HG03342 (cell line): ENCODE measurements around the gene SWSAP1.
"Not testable (repeated sequence)": the region's sequence is repeated elsewhere in the genome, so short reads cannot be mapped to it uniquely, and the experiment has no call there.

ENCODE experiments used
- ATAC-seq: cut with Tn5 transposase; IDR thresholded peaks from one replicate; pipeline ENCODE4 v1.9.1; 2021; ENCODE audit warnings: mild to moderate bottlenecking, moderate library complexity; ENCODE audit not compliant: unreplicated experiment

Gene SWSAP1

GRCh38 chr19:11374433-11375142 is at the start of gene SWSAP1:
Gene SWSAP1 (plus strand): TSS chr19:11374666. CDS start chr19:11374681, 15 bp downstream.
- ATAC-seq: peak; percentile 91

GRCh38 chr19:11324748-11325389 is 49.6 kb upstream of the SWSAP1 start:
- no peak for ATAC-seq

- no peak for ATAC-seq
Measured at GRCh38 chr19:11325544-11325943, 48.9 kb upstream of the SWSAP1 start.

- no peak for ATAC-seq
Measured at GRCh38 chr19:11330127-11330526, 44.3 kb upstream of the SWSAP1 start.

- no peak for ATAC-seq
Measured at GRCh38 chr19:11331502-11331901, 43.0 kb upstream of the SWSAP1 start.

- ATAC-seq: no peak
Measured at GRCh38 chr19:11332822-11333221, 41.6 kb upstream of the SWSAP1 start.

GRCh38 chr19:11333838-11334237 is 40.6 kb upstream of the SWSAP1 start:
- not testable (repeated sequence) for ATAC-seq

- no peak for ATAC-seq
Measured at GRCh38 chr19:11335449-11336146, 38.9 kb upstream of the SWSAP1 start.

GRCh38 chr19:11337080-11337479 is 37.4 kb upstream of the SWSAP1 start:
- no peak for ATAC-seq

GRCh38 chr19:11338121-11338520 is 36.3 kb upstream of the SWSAP1 start:
- no peak for ATAC-seq

- ATAC-seq: no peak
Measured at GRCh38 chr19:11338569-11339253, 35.8 kb upstream of the SWSAP1 start.

- ATAC-seq: peak; percentile 69
Measured at GRCh38 chr19:11339254-11340098, 35.0 kb upstream of the SWSAP1 start, which contains the start of gene RAB3D. Gene RAB3D (minus strand): TSS chr19:11339657. CDS start chr19:11337399, 2,258 bp downstream.

GRCh38 chr19:11340099-11340467 is 34.4 kb upstream of the SWSAP1 start:
- ATAC-seq: not testable (repeated sequence)

GRCh38 chr19:11342429-11342828 is 32.0 kb upstream of the SWSAP1 start:
- ATAC-seq: no peak

- ATAC-seq: no peak
Measured at GRCh38 chr19:11345122-11345803, 29.2 kb upstream of the SWSAP1 start.

- ATAC-seq: peak; percentile 87
Measured at GRCh38 chr19:11346104-11346940, 28.1 kb upstream of the SWSAP1 start, which contains the start of the genes CCDC159 and TMEM205. Gene CCDC159 (plus strand): TSS chr19:11346519. CDS start chr19:11346607, 88 bp downstream. Gene TMEM205 (minus strand): TSS chr19:11346268. CDS start chr19:11345619, 649 bp downstream.

GRCh38 chr19:11347546-11348039 is 26.9 kb upstream of the SWSAP1 start:
- ATAC-seq: no peak

- ATAC-seq: no peak
Measured at GRCh38 chr19:11349171-11349570, 25.3 kb upstream of the SWSAP1 start.
